PC-3 (cell line): ENCODE results near the gene GALNT10. TPM values are rescaled to one million over a fixed set of nuclear protein-coding genes. Genes with fewer than 3 reads are reported as not detected.

Source experiments
- ATAC-seq: fragments of 200-7000 bp; cut with Tn5 transposase; 2 replicates; pipeline ENCODE4 v1.9.1; 2020; ENCODE audit warnings: mild to moderate bottlenecking, moderate library complexity
- BruUV-seq: library from RNA; stranded (reverse); fragments of 400-500 nt; replicated peaks from 2 replicates; lab custom pipeline; 2021; lab: Mats Ljungman, UMichigan
- CTCF ChIA-PET: fragments of 300-600 bp; sonication (Branson Sonifier 250); formaldehyde crosslinking; loops from one replicate; lab custom pipeline; 2022; ENCODE audit warnings: antibody characterized with exemption; lab: Charles Lee
- POLR2A ChIA-PET: fragments of 300-600 bp; sonication (Branson Sonifier 250); formaldehyde crosslinking; loops from one replicate; lab custom pipeline; 2022; ENCODE audit warnings: antibody characterized with exemption; ENCODE audit not compliant: unreplicated experiment; lab: Charles Lee
- DNase-seq: peaks from one replicate; pipeline ENCODE4 v3.0.0-alpha.2; 2015
- H2AFZ ChIP-seq: fragments of 300-600 bp; sonication (generic); 2 replicates; pipeline ENCODE4 v1.6.0; 2016; ENCODE audit warnings: antibody characterized with exemption, low read length
- H3F3A ChIP-seq: fragments of 300-600 bp; sonication (generic); one replicate; pipeline ENCODE4 v1.6.0; 2017; ENCODE audit warnings: antibody characterized with exemption, low read length, control low read depth, mild to moderate bottlenecking; ENCODE audit not compliant: unreplicated experiment
- H3K27ac ChIP-seq: fragments of 300-600 bp; sonication (generic); 2 replicates; pipeline ENCODE4 v1.5.1; 2016; ENCODE audit warnings: mild to moderate bottlenecking, low read length
- H3K27me3 ChIP-seq: fragments of 300-600 bp; sonication (generic); 2 replicates; pipeline ENCODE4 v1.6.1; 2016; ENCODE audit warnings: low read length, mixed read lengths
- H3K36me3 ChIP-seq: fragments of 300-600 bp; sonication (generic); 2 replicates; pipeline ENCODE4 v1.6.1; 2016; ENCODE audit warnings: low read depth, mixed run types, low read length, mixed read lengths
- H3K4me1 ChIP-seq: fragments of 300-600 bp; sonication (generic); 2 replicates; pipeline ENCODE4 v1.5.1; 2016; ENCODE audit warnings: low read length; ENCODE audit not compliant: insufficient read depth
- H3K4me2 ChIP-seq: fragments of 300-600 bp; sonication (generic); 2 replicates; pipeline ENCODE4 v1.6.0; 2016; ENCODE audit warnings: low read length
- H3K4me3 ChIP-seq: fragments of 300-600 bp; sonication (generic); 2 replicates; pipeline ENCODE4 v1.5.1; 2016; ENCODE audit warnings: mild to moderate bottlenecking, low read length, mixed read lengths
- H3K79me2 ChIP-seq: fragments of 300-600 bp; sonication (generic); 2 replicates; pipeline ENCODE4 v1.6.1; 2017; ENCODE audit warnings: low read length, mixed read lengths
- H3K9ac ChIP-seq: fragments of 300-600 bp; sonication (generic); 2 replicates; pipeline ENCODE4 v1.6.0; 2016; ENCODE audit warnings: mild to moderate bottlenecking, low read length
- H3K9me2 ChIP-seq: fragments of 300-600 bp; sonication (generic); replicated peaks from 2 replicates; pipeline ENCODE4 v1.6.1; 2016; ENCODE audit warnings: mixed run types, low read length, mixed read lengths
- H3K9me3 ChIP-seq: fragments of 300-600 bp; sonication (generic); 2 replicates; pipeline ENCODE4 v1.6.1; 2016; ENCODE audit warnings: low read length, mixed read lengths
- H4K20me1 ChIP-seq: fragments of 300-600 bp; sonication (generic); 2 replicates; pipeline ENCODE4 v1.6.1; 2016; ENCODE audit warnings: low read length, mixed read lengths
- CTCF ChIP-seq: fragments of 300-600 bp; sonication (generic); conservative IDR thresholded peaks from 2 replicates; pipeline ENCODE4 v1.5.1; 2017; ENCODE audit warnings: antibody characterized with exemption, low read depth, mild to moderate bottlenecking, low read length
- EZH2 ChIP-seq: fragments of 300-600 bp; sonication (generic); IDR thresholded peaks from one replicate; pipeline ENCODE4 v1.6.1; 2017; ENCODE audit warnings: antibody characterized with exemption, mild to moderate bottlenecking, low read length; ENCODE audit not compliant: unreplicated experiment
- EZH2phosphoT487 ChIP-seq: fragments of 300-600 bp; sonication (generic); IDR thresholded peaks from 2 replicates; pipeline ENCODE4 v1.6.1; 2018; ENCODE audit warnings: mild to moderate bottlenecking, antibody characterized with exemption, low read length, borderline replicate concordance
- intact Hi-C: fragments of 100-400 bp; cut with micrococcal nuclease; formaldehyde crosslinking; loops from 2 replicates; pipeline ENCODE4 v1.9.0; 2023
- total RNA-seq: library from RNA; depleted of rRNA; stranded (reverse); fragments of >200 nt; gene quantifications from 2 replicates; pipeline ENCODE4 v1.2.3, GENCODE V29; 2014

Gene GALNT10
- total RNA-seq, 1 experiment from 2014 or later: 46.2 TPM

DNA sequence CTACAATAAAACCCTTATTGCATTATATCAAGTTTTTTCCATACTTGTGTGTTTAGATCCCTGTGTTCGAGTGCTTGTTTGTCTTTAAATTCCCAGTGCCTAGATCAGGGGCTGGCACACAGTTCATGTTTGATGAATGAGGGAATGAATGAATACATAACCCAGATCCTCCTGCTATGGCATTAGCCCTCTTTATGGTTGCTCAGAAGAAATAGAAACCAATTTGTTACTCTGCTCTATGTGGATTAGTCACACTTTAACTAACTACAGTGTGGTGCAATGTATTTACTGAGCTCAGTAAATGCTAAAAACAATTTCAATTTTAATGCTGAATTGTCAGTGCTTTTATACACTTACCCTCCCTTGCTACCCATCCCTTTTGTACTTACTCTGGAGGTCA lies 16.4 kb upstream of the GALNT10 start:
- H3K9ac ChIP-seq: no peak overlapping the region
- no peak overlapping the region for H3K4me3 ChIP-seq
- H3K9me3 ChIP-seq: no peaks in the 10 kb centered on the region
- H3K27me3 ChIP-seq: no peaks in the 10 kb centered on the region
- 0 out of 2 replicates have a peak, but pooled peaks have one; percentile 16 for ATAC-seq
- H3F3A ChIP-seq: no peaks in the 10 kb centered on the region
- no peaks in the 10 kb centered on the region for H3K9me2 ChIP-seq
- no peak overlapping the region for H3K4me2 ChIP-seq
- DNase-seq: no peak
- ChIA-PET CTCF (no interaction called here), POLR2A (interaction anchor here (0.6 kb wide), 1 partner anchor 84 kb away, joined by 3 read pairs; no protein-coding TSS in a partner anchor)
- no peaks in the 10 kb centered on the region for H3K79me2 ChIP-seq
- peaks cover 13% of the 10 kb centered on the region for H3K4me1 ChIP-seq
- H4K20me1 ChIP-seq: no peaks in the 10 kb centered on the region
- no peak overlapping the region for H2AFZ ChIP-seq
- no TSS peak for BruUV-seq
- intact Hi-C loops: no loop called here
- H3K36me3 ChIP-seq: no peaks in the 10 kb centered on the region
- TF ChIP-seq EZH2: no peak
- no peak for TF ChIP-seq CTCF
- TF ChIP-seq EZH2phosphoT487: no peak
- H3K27ac ChIP-seq: no peak overlapping the region

DNA sequence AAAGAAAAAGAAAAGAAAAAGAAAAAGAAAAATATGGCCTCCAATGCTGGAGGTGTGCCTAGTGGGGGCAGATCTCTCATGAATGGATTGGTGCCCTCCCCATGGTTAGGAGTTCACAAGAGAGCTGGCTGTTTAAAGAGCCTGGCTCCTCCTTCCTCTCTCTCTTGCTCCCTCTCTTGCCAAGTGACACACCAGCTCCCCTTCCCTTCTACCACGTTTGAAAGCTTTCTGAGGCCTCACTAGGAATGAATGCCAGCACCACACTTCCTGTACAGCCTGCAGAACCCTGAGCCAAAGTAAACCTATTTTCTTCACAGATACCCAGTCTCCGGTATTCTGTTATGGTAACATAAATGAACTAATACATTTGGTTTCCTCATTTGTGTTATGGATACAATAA lies 14.4 kb upstream of the GALNT10 start:
- ATAC-seq: peak; percentile 42; the same call in 1 of the 2 replicates
- H2AFZ ChIP-seq: no peak overlapping the region
- BruUV-seq: no TSS peak
- H3F3A ChIP-seq: no peaks in the 10 kb centered on the region
- H3K9ac ChIP-seq: no peak overlapping the region
- no peaks in the 10 kb centered on the region for H3K9me2 ChIP-seq
- no peaks in the 10 kb centered on the region for H3K36me3 ChIP-seq
- no peak overlapping the region for H3K27ac ChIP-seq
- CTCF ChIA-PET: no interaction called here
- H3K27me3 ChIP-seq: no peaks in the 10 kb centered on the region
- POLR2A ChIA-PET: no interaction called here
- H3K4me3 ChIP-seq: no peak overlapping the region
- H3K4me2 ChIP-seq: no peak overlapping the region
- H3K9me3 ChIP-seq: no peaks in the 10 kb centered on the region
- intact Hi-C loops: loop anchor here (5.0 kb wide), 1 partner anchor 49 kb away; no protein-coding TSS in a partner anchor
- H3K4me1 ChIP-seq: peaks cover 22% of the 10 kb centered on the region
- TF ChIP-seq EZH2 (no peak), CTCF (no peak), EZH2phosphoT487 (no peak)
- peak; percentile 28 for DNase-seq
- no peaks in the 10 kb centered on the region for H3K79me2 ChIP-seq
- no peaks in the 10 kb centered on the region for H4K20me1 ChIP-seq

DNA sequence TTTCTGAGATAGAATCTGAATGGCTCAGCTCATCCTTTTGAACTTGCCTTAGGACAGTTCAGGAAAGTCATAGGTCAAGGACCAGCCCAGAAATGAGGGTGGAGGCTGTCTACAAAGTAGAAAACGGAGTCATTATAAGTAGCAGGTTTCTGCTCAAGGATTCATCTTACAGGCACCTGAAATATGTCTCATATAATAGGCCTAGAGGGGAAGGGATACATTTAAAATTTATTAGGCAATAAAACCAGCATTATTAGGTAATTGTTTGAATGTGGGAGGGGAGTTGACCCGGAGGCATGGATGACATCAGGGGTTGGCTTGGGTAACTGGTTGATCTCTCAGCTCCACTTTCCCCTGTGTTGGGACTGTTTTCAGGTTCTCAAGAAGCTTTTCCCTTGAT lies 11.9 kb upstream of the GALNT10 start:
- DNase-seq: peak; percentile 74
- no TSS peak for BruUV-seq
- no peaks in the 10 kb centered on the region for H3K9me3 ChIP-seq
- no peaks in the 10 kb centered on the region for H3K36me3 ChIP-seq
- no peaks in the 10 kb centered on the region for H3K9me2 ChIP-seq
- ChIA-PET CTCF (interaction anchor here (0.6 kb wide), 2 partner anchors 11 to 227 kb away, joined by 4 to 11 read pairs; no protein-coding TSS in a partner anchor), POLR2A (no interaction called here)
- H3F3A ChIP-seq: no peaks in the 10 kb centered on the region
- no peak overlapping the region for H3K27ac ChIP-seq
- peak; percentile 65 for ATAC-seq
- H3K9ac ChIP-seq: no peak overlapping the region
- H4K20me1 ChIP-seq: no peaks in the 10 kb centered on the region
- no peaks in the 10 kb centered on the region for H3K79me2 ChIP-seq
- TF ChIP-seq EZH2: no peak
- no peak for TF ChIP-seq CTCF
- no peak for TF ChIP-seq EZH2phosphoT487
- intact Hi-C loops: loop anchor here (5.0 kb wide), 1 partner anchor 51 kb away; no protein-coding TSS in a partner anchor
- peak overlapping the region; percentile 52 for H3K4me2 ChIP-seq
- H3K4me1 ChIP-seq: peaks cover 22% of the 10 kb centered on the region
- no peaks in the 10 kb centered on the region for H3K27me3 ChIP-seq
- H2AFZ ChIP-seq: no peak overlapping the region
- H3K4me3 ChIP-seq: no peak overlapping the region
